ENCODE measurements around the gene DLG1.

- no peak for TF ChIP-seq CTCF (IDR thresholded peaks at IDR 0.05)
- no peak for TF ChIP-seq POLR2A (IDR thresholded peaks at IDR 0.05)
Measured at GRCh38 chr3:197234947-197235914, 63.2 kb downstream of the DLG1 start.

Data from adrenal gland (tissue), 5 donors.